GM21737 (cell line): ENCODE results near the gene CIAPIN1.

Experiments used
- ATAC-seq: cut with Tn5 transposase; IDR thresholded peaks from one replicate; pipeline ENCODE4 v1.9.1; 2021; ENCODE audit warnings: mild to moderate bottlenecking, moderate library complexity; ENCODE audit not compliant: unreplicated experiment

Gene CIAPIN1

DNA sequence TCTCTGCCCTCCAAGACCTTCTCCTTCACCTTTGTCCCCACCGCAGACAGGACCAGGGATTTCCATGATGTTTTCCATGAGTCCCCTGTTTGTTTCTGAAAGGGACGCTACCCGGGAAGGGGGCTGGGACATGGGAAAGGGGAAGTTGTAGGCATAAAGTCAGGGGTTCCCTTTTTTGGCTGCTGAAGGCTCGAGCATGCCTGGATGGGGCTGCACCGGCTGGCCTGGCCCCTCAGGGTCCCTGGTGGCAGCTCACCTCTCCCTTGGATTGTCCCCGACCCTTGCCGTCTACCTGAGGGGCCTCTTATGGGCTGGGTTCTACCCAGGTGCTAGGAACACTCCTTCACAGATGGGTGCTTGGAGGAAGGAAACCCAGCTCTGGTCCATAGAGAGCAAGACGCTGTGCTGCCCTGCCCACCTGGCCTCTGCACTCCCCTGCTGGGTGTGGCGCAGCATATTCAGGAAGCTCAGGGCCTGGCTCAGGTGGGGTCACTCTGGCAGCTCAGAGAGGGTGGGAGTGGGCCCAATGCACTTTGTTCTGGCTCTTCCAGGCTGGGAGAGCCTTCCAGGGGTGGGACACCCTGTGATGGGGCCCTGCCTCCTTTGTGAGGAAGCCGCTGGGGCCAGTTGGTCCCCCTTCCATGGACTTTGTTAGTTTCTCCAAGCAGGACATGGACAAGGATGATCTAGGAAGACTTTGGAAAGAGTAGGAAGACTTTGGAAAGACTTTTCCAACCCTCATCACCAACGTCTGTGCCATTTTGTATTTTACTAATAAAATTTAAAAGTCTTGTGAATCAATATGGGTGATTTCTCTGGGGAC, 62.7 kb downstream of the CIAPIN1 start:
- ATAC-seq: no peak

DNA sequence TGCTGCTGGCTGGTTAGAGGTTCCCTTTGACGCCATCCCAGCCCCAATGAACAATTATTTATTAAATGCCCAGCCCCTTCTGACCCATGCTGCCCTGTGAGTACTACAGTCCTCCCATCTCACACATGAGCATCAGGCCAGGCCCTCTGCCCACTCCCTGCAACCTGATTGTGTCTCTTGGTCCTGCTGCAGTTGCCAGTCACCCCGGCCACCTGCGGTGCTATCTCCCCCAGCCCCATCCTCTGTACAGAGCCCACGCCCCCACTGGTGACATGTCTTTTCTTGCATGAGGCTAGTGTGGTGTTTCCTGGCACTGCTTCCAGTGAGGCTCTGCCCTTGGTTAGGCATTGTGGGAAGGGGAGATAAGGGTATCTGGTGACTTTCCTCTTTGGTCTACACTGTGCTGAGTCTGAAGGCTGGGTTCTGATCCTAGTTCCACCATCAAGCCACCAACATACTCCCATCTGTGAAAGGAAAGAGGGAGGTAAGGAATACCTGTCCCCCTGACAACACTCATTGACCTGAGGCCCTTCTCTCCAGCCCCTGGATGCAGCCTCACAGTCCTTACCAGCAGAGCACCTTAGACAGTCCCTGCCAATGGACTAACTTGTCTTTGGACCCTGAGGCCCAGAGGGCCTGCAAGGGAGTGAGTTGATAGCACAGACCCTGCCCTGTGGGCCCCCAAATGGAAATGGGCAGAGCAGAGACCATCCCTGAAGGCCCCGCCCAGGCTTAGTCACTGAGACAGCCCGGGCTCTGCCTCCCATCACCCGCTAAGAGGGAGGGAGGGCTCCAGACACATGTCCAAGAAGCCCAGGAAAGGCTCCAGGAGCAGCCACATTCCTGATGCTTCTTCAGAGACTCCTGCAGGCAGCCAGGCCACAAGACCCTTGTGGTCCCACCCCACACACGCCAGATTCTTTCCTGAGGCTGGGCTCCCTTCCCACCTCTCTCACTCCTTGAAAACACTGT, 63.6 kb downstream of the CIAPIN1 start:
- ATAC-seq: no peak

GRCh38 chr16:57382535-57383275, 64.5 kb downstream of the CIAPIN1 start:
- ATAC-seq: no peak

DNA sequence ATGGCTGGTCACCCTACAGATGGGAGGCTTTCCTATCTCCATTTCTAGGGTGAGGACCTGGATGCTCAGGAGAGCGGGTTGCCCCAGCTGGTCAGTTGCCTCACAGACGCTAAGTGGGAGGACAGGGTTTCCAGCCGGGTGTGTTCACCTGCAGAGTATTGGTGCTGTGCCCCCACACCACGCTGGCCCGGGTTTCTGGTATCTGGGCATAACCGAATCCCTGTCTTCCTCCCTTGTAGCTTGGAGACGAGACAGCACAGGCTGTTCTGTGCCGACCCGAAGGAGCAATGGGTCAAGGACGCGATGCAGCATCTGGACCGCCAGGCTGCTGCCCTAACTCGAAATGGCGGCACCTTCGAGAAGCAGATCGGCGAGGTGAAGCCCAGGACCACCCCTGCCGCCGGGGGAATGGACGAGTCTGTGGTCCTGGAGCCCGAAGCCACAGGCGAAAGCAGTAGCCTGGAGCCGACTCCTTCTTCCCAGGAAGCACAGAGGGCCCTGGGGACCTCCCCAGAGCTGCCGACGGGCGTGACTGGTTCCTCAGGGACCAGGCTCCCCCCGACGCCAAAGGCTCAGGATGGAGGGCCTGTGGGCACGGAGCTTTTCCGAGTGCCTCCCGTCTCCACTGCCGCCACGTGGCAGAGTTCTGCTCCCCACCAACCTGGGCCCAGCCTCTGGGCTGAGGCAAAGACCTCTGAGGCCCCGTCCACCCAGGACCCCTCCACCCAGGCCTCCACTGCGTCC, 65.2 kb downstream of the CIAPIN1 start:
- no peak for ATAC-seq

DNA sequence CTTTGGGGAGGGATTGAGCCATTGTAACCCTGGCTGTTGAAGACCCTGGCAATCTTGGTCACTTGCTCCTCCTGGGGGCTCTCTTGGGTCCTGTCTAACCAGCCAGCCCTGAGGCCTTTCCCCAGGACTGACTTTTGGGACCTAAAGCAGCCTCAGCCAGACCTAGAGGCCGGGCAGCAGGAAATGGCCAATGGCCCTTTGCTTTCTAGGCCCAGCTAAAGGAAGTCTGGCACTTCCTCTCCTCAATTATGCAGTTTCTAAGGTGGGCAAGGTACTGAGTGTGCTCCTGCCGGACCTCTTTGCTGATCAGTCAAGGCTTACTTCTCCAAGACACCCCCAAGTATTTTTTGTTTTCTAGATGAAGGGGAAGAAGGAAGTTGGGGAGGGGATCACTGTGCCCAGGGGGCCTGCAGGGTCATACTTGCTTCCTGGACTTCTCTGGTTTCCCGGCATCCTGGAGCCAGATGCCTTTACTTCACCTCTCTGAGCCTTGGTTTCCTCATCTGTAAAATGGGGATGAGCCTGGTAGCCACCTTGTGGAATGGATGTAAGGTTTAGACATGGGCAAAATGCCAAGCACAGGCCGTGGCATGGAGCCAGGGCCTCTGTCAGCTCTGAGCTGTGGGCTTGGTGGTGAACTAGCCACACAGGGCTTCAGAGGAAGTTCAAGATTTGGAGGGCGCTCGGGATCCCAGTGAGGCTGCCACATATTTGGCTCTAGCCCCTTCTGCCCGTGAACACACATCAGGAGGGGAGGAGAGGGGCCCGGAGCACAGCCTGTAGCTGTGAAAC, 66.3 kb downstream of the CIAPIN1 start:
- no peak for ATAC-seq

GRCh38 chr16:57379579-57379978, 67.6 kb downstream of the CIAPIN1 start:
- no peak for ATAC-seq
